ENCODE data around the gene SCGB1C2.

GRCh38 chr17:185445-186138 is 48.2 kb downstream of the SCGB1C2 start:
- TF ChIP-seq POLR2AphosphoS5 (IDR thresholded peaks at IDR 0.05; ENCODE audit: low read depth, low read length) (no peak), POLR2A (IDR thresholded peaks at IDR 0.05; ENCODE audit: low read depth, low read length) (no peak)
